HG03439 (cell line): ENCODE results near the gene ACP7.

Source experiments
- ATAC-seq: cut with Tn5 transposase; IDR thresholded peaks from one replicate; pipeline ENCODE4 v1.9.1; 2021; ENCODE audit warnings: mild to moderate bottlenecking, moderate library complexity; ENCODE audit not compliant: unreplicated experiment

ACP7 gene

DNA sequence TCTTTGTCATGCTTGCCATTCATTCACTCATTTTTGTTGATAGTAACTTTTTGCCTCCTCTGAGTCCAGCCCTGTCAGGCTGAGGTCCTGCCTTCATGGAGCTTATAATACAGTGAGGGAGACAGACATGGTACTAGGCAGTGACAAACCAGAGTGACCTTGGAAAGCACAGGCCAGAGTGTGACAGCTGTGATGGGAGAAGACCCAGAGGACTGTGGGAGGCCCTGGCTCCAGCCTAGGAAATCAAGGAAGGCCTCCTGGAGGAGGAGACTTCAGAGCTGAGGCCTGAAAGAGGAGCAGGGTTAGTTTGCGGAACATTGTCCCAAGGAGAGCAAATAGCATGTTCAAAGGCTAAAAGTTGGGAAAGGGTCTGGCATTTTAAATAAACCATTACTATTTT lies 61.9 kb downstream of the ACP7 start:
- no peak for ATAC-seq

DNA sequence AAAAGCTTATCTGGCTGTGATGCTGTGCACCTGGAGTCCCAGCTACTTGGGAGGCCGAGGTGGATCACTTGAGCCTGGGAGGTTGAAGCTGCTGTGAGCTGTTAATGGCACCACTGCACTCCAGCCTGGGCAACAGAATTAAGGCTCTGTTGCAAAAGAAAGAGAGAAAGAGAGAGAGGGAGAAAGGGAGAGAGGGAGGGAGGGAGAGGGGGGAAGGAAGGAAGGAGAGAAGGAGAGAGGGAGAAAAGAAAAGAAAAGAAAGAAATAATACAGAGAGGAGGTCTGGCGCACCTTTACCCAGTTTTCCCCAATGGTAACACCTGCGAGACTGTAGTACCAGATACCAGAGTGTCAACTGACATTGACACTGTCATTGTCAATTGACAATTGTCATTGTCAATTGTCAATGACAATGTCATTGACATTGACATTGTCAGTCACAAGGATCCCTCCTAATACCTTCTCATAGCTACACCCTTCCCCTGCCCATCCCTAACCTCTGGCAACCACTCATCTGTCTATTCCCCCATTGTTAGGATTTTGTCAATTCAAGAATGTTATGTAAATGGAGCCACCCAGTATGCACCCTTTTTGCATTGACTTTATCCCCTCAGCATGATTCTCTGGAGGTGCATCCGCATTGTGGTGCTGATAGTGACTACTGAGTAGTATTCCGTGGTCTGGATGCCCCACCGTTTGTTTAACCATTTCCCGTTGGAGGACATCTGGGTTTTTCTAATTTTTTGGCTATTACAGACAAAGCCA lies 62.7 kb downstream of the ACP7 start:
- ATAC-seq, result no peak

DNA sequence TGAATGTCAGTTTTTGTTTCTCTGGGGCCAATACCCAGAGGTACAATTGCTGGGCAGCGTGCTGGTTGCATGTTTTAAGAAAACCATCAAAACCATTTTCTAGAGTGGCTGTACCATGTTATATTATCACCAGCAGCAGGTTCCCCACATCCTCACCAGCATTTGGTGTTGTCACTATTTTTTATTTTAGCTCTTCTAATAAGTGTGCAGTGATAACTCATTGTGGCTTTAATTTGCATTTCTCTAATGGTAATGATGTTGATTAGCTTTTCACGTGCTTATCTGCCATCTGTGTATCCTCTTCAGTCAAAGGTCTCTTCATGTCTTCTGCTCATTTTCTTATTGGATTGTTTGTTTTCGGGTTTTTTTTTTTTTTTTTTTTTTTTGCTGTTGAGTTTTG lies 63.3 kb downstream of the ACP7 start:
- ATAC-seq, result no peak

DNA sequence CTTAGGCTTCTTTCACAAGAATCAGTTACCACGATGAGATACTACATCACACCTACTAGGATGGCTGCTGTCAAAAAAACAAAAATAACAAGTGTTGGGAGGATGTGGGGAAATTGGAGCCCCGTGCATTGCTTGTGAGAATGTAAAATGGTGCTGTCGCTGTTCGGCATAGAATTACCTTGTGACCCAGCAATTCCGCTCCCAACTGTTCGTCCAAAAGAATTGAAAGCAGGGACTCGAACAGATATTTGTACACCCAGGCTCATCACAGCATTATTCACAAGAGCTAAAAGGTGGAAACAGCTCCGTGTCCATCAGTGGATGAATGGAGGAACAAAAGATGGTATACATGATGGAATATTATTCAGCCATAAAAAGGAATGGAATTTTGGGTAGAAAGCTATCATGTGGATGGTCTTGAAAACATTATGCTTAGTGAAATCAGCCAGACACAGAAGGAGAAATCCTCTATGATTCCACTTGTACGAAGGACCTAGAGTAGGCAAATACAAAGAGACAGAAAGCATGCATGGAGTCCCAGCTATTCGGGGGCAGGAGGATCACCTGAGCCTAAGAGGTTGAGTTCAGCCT lies 64.9 kb downstream of the ACP7 start:
- ATAC-seq, result no peak

DNA sequence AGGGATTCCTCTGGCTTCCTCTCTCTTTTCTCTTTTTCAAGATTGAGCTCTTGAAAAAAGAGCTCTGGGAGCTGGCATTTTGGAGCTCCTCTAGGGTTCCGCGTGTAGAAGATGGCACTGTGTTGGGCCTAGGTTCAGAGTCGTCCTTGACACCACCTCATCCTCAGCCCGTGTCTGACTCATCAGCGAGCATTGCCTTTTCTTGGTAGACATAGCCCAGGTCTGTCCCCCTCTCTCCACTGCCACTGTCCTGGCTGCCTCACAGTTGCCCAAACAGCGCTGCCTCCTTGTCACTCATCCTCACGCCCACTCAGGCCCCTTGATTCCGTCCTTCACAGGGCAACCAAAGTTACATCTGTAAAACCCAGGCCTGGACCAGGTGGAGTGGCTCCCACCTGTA lies 66.1 kb downstream of the ACP7 start:
- no peak for ATAC-seq

DNA sequence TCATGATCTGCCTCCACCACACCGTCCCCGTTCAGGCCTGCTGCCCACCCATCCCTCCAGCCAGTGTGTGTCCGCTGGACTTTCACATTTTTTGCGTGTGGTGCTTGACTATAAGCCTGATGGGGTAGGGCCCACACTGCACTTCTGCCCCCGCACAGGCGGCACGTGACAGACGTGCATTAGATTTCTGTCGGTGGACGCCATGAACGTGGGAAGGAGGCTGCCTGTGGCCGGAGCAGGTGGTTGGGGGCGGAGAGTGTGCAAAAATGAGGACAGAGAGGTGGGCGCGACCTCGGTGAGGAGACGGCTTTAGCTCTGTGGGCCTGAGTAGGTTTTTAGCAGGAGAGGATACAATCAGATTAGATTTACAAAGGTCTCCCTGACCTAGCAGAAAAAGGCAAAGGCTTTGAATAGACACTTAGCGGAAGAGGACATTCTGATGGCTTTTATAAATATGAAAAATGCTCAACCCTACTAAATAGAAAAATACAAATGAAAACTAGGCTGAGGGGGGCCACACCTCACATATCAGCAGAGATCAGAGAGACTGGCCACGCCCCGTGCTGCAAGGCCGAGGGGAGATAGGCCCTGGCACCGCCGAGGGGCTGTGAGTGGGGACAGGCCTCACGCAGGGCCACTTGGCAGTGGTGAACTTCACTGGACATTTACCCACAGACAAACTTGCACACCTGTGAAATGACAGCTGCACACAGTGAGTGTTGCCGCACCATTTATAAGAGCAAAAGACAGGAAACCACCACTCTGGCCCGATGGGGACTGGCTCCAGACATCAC lies 66.8 kb downstream of the ACP7 start:
- no peak for ATAC-seq

DNA sequence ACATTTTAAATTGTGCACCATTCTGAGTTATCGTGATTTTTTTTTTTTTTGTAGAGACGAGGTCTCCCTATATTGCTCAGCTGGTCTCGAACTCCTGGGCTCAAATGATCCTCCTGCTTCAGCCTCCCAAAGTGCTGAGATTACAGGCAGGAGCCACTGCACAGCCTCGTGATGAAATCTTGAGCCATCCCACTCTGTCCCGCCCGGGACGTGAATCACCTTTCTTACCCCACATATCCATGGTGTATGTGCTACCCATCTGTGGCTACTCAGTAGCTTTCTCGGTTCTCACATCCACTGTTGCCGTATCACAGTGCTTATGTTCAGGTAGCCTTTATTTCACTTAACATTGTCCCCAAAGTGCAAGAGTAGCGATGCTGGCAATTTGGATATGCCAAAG lies 67.9 kb downstream of the ACP7 start:
- no peak for ATAC-seq

DNA sequence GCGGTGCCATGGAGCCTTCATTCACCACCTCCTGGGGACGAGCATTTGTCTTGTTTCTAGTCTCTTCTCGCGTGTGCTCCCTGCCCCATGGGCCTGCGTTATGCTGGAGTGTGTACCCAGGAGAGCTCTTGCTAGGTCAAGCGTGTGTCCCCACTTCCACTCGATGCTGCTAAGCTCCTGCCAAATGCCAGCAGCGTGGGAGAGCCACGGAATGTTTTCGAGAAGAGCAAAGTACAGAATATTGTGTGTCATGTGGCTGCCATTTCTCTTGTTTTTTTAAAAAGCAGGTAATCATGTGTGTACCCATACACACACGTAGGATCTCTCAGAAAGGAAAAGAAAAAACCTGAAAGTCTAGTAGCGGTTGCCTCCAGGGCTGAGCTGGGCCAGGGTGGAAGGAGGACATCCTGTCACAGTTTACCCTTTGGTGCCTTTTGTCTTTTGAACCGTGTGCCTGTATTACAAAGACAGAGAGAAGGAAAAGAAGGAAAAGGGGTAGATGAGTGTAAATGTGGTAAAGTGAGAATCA lies 70.0 kb downstream of the ACP7 start:
- no peak for ATAC-seq

DNA sequence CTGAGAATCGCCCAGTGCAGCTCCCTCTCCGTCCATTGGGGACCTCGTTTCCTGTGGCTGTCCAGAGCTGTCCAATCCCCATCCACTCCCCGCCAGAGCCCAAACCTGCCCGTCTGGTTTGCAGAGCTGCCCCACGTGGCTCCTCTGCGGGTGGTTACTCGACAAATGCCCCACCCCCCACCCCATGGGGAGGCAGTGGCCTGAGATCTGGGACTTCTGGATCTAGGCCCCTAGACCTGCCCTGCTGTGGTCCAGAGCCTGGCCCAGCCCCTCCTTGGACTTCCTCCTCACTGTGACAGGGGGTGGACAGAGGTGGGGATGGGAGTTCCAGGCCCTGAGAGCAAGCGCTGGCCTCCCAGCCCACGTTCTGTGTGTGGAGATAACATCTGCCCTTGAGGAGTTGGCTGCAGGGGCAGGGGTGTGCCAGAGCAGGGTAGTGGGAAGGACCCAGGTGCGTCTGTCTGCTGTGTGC lies 70.5 kb downstream of the ACP7 start:
- no peak for ATAC-seq

DNA sequence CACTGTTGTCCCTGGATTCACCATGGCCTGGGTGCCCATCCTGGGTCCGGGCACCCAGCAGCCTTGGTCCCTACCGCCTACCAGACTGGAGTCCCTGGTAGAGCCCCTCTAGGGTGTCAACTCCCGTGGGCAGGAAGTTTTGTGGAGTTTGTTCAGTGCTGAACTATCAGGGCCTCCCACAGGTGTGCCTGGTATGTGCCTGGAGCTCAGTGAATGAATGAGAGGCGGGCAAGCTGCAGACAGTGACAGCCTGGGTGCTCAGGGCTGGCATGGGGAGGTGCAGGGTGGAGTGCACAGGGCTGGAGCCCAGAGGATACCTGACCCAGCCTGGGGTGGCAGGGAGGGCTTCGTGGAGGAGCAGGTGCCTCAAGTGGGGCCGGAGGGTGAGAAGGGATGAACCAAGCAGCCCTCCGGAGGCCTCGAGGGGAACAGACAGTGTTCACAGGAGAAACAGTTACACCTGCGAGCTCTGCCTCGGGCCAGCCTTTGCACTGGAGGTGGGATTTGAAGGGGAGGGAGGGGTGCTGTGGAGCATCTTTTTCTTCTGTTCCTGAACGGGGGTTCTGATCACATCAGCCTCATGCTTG lies 71.0 kb downstream of the ACP7 start:
- no peak for ATAC-seq

DNA sequence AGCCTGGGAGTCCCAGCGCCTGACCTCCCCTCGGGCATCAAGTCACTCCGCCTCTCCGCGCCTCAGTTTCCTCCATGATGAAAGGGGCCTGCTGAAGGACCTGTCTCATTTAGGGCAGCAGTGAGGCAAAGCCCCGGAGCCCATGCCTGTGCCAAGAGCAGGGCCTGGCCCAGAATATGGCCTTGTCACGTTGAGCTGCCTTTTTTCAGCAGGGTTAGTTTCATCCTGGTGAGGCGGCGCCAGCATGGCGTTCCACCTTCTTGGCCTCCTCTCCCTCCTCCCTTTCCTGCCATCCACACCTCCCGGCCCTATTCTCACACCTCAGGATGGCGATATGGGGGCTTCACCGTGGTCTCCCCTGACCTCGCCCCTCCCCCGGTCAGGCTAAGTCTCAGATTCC lies 71.6 kb downstream of the ACP7 start:
- ATAC-seq, result no peak

DNA sequence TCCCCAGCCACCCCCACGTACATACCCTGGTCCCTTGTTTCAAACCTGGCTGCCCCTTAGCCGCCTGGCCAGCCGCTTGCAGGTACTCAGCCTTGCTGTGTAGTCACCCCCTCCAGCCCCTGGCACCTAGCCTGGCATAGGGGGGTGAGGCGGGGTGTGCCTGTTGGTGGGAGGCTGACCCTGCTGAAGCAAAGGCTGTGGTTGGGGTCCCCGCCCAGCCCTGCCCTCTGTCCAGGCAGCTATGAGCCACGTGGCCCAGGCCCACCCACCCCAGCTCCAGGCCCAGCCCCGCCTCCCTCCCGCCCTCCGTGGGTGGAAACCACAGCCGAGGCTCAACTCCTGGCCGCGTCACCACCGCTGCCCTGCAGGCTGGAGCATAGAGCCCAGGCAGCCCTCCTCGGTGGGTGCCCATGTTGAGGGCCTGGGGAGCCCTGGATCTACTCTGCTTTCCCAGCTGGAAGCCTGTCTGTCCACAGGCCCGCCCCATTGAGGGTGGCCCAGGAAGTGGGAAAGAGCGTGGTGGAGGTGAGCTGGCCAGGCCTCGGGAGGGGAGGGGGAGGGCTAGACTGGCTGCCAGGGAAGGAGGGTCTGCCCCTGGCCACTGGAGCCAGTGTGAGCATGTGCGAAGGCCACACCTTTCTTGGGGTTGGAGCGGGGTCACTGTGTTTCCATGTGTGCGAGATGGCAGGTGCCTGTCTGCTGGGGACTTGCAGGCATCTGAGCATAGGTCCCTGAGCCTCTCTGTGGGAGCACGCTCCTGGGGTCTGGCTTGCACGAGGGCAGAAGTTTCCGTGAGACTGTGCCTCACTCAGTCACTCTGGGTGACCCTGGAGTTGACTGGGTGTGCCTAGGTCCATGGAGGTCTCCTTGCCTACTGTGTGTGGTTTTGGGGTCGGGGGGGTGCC lies 72.4 kb downstream of the ACP7 start:
- ATAC-seq, result no peak

DNA sequence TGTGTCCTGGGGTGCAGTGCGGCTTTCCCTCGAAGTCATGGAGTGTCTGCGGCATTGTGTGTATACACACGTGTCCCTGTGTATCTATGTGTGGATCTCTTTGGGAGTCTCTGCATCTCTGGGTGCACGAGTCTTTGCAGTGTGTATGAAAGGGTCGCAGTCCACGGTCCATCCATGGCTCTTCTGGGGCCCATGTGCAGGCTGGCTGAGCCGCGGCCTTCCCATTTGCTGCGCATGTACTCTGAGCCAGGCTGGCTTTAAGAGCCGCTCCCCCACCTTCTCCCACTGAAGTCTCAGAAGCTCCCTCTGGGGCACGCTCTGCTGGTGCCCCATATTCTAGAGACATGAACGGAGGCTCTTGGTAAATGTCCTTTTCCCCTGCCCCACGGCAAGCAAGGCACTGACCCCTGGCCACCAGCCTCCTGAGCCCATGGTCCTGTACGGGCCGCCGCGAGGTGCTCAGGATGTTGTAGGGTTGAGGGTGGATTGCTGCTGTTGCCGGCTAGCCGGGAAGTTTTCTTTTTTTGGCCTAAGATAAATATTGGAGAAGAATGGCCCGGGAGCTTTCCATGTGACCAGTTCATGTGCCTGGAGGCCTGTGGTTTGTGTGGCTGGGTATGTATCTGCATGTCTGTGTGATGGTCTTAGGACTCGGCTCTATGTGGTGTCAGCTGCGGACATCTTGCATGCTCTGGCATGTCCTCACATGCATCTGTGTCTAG lies 73.3 kb downstream of the ACP7 start:
- no peak for ATAC-seq

DNA sequence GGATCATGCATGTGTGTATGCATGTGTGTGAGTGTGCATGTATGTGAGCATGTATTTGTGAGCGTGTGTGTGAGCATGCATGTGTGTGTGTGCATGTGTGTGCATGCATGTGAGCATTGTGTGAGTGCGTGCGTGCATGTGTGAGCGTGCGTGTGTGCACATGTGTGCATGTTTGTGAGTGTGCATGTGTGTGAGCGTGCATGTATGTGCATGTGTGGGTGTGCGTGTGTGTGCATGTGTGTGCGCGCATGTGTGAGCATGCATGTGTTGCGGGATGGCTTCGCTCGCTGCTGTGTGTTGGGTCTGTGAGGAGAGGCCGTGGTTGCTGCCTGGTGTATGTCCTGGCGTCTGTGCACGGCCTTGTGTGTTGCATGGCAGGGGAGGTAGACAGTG lies 73.8 kb downstream of the ACP7 start:
- no peak for ATAC-seq

DNA sequence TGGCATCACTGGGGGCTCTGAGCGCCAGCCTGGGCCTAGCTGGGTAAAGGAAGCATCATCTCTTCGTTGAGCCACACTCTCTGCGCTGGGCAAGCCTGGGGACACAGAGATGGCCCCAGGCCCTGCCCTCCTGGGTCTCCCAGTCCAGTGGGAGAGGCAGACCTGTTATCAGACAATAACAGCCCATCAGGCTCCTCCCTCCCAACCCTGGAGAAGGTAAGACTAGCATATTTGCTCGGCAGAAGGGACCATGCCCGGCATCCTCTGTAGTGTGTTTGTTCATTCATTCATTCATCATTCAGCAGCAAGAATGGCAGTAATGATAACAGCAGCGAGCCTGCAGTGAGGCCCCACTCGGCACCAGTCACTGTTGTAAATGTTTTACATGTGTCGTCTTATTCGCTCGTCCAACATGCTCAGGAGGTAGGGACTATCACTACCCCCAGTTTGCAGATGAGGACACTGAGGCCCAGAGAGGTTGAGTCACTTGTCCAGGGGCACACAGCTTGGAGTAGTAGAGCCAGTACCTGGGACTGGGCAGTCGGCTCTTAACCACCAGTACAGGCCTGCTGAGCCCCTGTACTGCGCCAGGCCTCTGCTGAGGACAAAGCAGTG lies 74.6 kb downstream of the ACP7 start:
- no peak for ATAC-seq

DNA sequence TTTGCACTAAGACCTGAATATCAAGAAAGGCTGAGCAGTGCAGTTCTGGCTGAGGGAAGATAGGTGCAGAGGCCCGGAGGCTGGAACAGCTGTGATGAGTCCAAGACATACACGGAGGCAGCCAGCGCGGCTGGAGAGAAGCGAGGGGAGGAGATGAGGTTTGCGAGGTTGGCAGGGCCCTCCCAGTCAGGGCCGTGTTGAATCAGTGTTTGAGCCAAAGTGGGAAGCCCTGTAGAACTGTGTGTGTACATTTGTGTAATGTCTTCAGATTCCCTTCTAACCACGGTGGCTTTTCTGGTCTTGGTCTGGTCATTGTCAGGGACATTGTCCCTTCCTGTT lies 76.3 kb downstream of the ACP7 start:
- ATAC-seq, result no peak
